HL-60 (cell line): Measurements from ENCODE around the gene INSRR.

Experiments used
- CTCF ChIP-seq: IDR thresholded peaks from one replicate; pipeline ENCODE4 v1.5.1; 2011; ENCODE audit warnings: low read length, control low read depth, inconsistent platforms; ENCODE audit not compliant: insufficient read depth
- GABPA ChIP-seq: IDR thresholded peaks from 2 replicates; pipeline ENCODE4 v1.6.1; 2012; ENCODE audit warnings: low read depth
- POLR2AphosphoS5 ChIP-seq: IDR thresholded peaks from 2 replicates; pipeline ENCODE4 v1.6.1; 2012; ENCODE audit warnings: low read depth
- REST ChIP-seq: IDR thresholded peaks from 2 replicates; pipeline ENCODE4 v1.6.1; 2012; ENCODE audit warnings: low read depth; ENCODE audit not compliant: insufficient replicate concordance
- SPI1 ChIP-seq: IDR thresholded peaks from 2 replicates; pipeline ENCODE4 v1.6.1; 2012; ENCODE audit warnings: low read depth, mild to moderate bottlenecking, borderline replicate concordance

- no peak for TF ChIP-seq POLR2AphosphoS5
- no peak for TF ChIP-seq CTCF
- TF ChIP-seq SPI1, result no peak
- TF ChIP-seq REST, result no peak
- no peak for TF ChIP-seq GABPA
These were observed 1.9 kb upstream of the INSRR start, which contains the start of gene NTRK1 for GRCh38 chr1:156860628-156861423.
